HG02588 (cell line): ENCODE measurements around the gene FAM229A.
"Not testable (repeated sequence)": the region's sequence is repeated elsewhere in the genome, so short reads cannot be mapped to it uniquely, and the experiment has no call there.

Experiments used
- ATAC-seq: cut with Tn5 transposase; IDR thresholded peaks from one replicate; pipeline ENCODE4 v1.9.1; 2021; ENCODE audit warnings: mild to moderate bottlenecking, moderate library complexity; ENCODE audit not compliant: unreplicated experiment

FAM229A gene, protein sequence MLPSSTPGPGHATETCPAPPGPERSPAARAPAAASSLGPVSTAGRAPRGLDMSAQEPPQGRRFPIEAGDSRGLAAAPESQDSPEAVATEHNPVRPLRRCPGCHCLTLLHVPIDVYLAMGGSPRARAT

DNA sequence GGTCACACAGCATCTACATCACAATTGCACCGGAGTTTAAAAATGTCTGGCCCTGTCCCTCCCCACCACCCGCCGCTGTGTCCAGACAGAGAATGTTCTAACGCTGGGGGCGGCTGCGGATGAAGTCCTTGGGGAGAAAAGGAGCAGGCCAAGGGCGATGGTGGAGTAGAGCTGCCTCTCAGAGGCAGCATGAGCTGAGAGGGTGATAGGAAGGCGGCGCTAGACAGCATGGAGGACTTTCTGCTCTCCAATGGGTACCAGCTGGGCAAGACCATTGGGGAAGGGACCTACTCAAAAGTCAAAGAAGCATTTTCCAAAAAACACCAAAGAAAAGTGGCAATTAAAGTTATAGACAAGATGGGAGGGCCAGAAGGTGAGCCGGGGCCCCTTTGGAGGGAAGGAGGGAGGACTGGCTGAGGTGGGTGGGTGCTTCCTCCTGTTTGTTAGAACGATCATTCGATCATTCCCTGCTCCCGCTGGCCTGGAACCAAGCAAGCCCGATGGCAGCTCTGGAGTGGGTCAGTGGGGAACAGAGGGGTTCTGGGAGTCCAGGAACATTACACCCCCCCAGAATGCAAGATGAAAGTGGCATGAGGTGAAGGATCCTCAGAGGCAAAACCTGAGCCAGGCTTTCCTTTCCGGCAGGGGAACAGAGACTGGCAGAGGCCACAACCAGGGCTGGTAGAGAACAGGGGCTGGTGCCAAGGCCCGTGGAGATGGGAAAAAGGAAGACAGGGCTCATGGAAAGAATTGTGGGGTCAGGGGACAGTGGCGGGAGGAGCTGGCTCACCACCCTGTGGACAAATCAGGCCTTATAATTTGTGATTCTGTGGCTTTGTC, at the start of gene FAM229A, which contains the start of gene TSSK3:
FAM229A (minus strand) TSS at position 12 of the 840 bp plus-strand sequence. CDS start 394 bp downstream, outside the sequence.
TSSK3 (plus strand) TSS at position 66 of the 840 bp plus-strand sequence; CDS start at position 229, 163 bp downstream.
- ATAC-seq: no peak

DNA sequence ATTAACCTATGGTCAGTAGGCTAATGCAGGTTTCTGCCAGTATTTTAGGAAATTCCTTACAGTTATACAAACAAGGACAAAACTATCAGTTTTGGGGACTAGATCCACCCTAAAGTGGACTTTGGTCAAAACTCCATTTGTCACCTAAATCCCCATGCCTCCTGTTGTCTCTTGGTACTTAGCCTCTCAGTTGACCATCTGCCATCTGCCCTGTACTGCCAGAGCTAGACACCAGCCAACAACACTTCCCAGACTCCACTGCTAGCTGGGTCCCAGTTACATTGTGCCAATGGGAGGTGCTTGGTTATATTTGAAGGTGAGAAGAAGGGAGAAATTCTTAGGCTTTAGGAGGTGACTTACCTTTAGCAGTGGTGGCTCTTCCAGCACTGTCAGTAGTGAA, 49.0 kb upstream of the FAM229A start:
- ATAC-seq: no peak

DNA sequence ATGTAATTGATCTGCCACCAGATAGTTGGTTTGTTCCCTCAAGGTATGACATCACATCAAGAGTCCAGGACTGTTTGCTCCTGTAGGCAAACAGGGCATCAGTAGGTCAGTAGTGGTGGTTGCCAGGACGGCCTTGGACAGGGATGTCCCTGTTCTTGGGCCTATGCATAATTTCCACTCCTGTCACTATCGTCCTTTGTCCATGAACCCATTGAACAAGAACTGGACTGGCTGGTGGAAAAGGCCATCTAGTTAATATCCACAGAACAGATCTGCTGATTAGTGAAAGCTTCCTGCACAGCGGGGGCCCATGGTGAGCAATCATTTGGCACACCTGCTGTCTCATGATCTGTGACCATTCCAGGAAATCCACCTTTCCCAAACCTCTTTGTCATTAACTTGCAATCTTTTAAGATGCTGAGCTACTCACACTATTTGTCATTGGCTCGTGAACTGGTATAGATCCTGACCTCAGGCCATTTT, 44.4 kb upstream of the FAM229A start:
- no peak for ATAC-seq

DNA sequence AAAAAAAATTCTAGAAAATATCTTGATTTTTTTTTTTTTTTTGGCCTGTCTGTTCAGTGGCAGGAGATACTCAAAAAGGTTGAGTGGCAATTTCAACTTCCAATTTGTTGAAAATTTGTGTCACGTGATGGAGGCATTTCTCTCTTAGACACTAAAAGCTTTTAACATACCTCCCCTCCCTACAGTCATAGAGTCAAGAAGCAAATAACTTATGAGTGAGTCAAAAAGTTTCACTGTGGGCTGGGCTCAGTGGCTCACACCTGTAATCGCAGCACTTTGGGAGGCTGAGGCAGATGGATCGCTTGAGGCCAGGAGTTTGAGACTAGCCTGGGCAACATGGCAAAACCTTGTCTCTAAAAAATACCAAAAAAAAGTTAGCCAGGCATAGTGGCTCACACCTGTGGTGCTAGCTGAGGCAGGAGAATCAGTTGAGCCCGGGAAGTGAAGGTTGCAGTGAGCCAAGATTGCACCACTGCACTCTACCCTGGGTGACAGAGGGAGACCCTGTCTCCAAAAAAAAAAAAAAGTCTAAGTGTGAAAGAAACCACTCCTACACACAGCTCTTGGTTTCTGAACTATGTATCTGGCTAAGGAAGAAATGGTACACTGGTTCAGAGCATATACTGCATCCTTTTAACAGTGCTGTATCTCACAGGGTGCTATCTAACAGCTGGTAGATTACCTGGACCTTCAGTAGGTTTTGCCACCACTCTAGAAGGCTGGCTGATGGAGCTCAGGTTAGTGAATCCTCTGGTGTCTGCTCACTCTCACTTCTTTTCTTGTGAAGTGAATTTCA, 43.6 kb upstream of the FAM229A start:
- no peak for ATAC-seq

DNA sequence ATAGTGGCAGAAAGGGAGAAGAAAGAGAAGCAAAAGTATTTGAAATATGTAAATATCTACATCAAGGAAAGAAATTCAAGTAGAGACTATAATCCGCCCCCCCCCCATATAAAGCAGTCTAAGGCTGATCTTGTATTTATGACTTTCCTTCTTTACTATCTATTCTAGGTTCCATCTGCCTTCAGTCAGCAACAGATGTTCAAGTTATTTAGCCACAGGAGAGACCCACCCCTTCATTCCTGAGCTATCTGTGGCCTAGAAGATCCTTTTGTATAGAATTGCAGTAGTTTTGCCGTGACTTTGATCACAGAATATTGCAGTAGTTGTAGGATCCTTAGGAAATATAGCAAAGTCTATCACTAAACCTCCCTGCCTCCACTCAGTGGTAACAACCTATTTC, 42.7 kb upstream of the FAM229A start:
- ATAC-seq: no peak

DNA sequence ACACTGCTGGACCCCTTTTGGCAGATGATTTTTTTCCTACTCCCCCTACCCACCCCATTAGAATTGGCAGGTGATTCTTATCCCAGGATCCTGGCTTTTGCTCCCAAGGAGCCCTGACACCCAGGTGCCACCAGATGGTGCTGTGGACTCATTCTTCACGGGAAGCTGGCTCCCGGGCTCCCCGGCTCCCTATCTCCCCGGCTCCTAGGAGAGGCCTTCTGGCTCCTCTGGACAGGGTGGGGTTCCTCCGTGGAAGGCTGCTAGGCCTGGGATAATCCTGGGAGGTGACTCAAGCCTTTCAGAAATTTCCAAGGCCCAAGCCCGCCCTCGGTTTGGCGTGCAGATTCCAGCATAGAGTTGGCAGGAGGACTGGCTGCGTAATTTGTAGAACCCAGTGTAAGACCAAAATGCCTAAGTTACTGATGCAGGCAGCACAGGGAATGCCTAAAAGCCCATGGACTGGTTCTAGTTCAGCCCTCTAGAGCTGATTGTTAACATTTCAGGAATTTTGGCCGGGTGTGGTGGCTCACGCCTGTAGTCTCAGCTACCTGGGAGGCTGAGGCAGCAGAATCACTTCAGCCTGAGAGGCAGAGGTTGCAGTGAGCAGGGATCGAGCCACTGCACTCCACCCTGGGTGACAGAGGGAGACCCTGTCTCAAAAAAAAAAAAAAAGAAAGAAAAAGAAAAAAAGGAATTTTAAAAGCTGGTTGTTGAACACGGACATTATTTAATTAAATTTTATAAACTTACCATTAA, 38.8 kb upstream of the FAM229A start:
- ATAC-seq: no peak

DNA sequence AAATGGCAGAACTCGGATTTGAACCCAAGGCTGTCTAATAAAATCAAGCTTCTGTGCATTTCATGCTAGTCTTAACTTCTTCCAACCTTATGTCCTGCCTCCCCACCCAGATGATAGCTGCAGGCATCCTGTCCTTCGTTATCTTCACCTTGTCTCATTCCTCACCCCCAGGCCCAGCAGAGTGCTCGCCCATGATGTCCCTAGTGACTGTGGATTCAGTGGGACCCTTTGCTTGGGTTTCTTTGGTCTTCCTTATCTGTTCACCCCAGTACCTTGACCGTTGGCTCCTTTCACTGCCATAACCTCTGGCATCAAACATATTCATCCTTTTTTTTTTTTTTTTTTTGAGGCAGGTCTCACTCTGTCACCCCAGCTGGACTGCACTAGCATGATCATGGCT, 37.6 kb upstream of the FAM229A start:
- ATAC-seq: no peak

DNA sequence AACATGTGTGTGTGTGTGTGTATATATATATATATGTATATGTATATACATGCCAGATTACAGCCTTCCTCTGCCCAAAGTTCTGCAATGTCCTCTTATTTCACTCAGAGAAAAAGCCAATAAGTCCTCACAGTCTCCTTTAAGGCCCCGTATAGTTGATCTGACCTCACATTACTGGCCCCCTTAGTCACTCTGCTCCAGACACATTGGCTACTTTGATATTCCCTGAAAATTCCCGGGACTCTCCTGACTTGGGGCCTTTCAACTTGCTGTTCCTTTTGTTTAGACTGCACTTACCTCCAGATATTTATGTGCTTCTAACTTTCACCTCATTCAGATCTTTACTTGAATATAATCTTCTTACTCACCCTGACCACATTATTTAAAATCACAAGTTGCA, 36.1 kb upstream of the FAM229A start:
- ATAC-seq: no peak

DNA sequence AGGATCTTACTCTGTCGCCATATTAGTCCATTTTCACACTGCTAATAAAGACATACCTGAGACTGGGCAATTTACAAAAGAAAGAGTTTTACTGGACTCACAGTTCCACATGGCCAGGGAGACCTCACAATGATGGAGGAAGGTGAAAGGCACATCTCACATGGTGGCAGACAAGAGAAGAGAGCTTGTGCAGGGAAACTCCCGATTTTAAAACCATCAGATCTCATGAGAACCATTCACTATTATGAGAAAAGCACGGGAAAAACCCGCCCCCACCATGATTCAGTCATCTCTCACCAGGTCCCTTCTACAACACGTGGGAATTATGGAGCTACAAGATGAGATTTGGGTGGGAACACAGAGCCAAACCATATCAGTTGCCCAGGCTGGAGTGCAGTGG, 34.2 kb upstream of the FAM229A start:
- not testable (repeated sequence) for ATAC-seq

DNA sequence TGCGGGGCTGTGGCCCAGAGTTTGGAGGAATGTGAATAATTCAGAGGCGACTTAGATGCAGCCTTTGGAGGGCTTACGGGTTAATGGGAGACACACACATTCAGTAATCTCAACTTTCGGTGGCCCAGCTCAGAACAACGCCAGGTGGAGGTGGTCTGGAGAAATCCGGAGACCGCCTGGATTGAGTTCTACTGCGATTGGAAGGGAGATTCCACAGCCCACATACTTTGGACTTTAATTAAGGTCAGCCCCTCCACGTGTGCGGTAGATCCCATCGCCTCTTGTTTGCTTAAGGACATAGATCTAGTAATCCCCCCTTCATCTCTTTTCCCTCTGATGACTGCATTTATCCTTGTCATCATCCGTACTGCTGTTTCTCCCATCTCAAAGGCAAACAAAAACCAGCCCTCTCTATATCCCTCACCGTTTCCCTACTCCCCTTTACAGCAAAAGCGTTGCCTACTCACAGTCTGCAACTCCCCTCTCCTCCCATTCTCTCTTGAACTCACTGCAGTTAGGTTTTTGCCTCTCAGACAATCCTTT, 32.7 kb upstream of the FAM229A start:
- ATAC-seq: peak; percentile 2

DNA sequence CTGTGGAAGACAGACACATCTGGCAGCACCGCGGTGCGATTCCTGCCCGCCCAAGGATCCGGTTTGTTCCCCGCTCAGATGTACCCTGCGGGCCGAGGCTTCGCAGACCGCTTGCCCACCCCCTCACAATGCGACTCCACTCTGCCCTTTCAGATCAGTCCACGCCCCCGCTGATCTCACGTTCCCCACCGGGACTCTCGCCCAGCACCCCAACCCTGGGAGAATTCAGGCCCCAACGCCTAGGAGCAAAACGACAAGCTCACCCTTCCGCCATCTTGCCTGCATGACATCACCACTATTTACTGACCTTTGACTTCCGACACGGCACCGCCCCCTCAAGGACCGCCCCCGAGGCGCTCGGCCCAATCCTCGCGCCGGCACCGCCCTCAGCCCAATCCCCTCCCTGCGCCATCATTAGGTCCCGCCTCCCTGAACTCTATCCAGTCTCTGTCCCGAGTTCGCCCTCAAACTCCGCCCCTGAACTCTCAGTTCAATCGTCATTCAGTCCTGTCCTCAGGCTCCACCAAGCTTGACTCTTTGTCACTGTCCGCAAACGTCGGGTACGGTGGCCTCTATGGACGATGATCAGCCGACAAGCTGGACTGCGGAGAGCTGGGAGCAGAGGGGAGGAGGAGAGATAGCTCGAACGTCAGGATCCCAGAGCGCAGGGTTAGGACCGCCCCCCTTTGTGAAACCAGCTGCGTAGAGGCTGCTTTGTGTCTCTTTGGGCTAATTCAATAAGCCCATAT, 32.0 kb upstream of the FAM229A start, which contains the start of gene BSDC1:
BSDC1 (minus strand) TSS at position 301 of the 749 bp plus-strand sequence; CDS start at position 274, 27 bp downstream.
- ATAC-seq: peak; percentile 91

DNA sequence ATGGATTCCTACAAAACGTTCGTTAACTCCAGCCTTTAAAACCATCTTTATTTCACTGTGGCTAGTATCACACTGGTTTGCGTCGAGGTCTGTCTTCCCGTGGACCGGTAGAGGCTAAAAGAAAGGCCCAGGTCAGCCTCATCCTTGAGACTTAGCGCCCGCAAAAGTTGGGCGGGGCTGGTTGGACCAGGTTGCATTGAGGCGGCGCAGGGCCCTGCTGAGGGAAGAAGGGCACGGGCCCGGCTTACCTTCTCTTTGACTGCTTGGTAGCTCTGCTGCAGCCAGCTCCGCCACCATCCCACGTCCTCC, 31.5 kb upstream of the FAM229A start:
- ATAC-seq: peak; percentile 13

DNA sequence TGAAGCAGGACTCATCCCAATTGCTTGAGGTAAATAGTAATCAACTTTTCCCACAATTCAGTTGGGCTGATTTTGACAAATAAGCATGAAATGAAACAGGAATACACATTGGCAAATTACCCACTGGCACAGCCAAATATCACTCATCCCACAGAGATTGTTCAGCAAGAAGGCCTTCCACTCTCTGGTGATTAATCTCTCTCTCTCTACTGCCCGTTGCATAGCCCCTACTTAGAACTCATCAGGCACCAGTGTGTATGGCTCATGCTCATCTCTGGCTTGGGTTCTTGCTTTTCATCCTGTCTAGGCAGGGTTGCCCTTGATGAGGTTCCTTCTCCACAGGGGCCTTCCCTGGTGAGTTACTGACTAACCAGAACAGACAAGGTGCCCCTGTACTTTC, 30.9 kb upstream of the FAM229A start:
- ATAC-seq: no peak

DNA sequence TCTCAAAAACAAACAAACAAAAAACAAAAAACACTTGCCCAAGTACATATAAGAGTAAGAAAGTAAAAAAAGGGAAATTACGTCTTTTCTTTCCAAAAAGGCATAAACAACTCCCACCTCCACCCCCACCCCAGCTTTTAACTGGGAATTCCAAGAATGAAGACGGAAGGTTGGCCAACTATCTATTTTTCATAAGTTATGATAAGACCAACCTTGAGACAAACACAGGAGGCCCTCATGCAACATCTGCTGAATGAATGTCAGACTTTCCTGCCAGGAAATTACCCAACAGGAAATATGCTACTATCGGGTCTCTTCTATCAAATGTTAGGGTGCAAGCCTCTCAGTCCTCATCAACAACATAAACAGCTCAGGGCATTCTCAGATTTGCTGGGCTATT, 30.0 kb upstream of the FAM229A start:
- no peak for ATAC-seq

DNA sequence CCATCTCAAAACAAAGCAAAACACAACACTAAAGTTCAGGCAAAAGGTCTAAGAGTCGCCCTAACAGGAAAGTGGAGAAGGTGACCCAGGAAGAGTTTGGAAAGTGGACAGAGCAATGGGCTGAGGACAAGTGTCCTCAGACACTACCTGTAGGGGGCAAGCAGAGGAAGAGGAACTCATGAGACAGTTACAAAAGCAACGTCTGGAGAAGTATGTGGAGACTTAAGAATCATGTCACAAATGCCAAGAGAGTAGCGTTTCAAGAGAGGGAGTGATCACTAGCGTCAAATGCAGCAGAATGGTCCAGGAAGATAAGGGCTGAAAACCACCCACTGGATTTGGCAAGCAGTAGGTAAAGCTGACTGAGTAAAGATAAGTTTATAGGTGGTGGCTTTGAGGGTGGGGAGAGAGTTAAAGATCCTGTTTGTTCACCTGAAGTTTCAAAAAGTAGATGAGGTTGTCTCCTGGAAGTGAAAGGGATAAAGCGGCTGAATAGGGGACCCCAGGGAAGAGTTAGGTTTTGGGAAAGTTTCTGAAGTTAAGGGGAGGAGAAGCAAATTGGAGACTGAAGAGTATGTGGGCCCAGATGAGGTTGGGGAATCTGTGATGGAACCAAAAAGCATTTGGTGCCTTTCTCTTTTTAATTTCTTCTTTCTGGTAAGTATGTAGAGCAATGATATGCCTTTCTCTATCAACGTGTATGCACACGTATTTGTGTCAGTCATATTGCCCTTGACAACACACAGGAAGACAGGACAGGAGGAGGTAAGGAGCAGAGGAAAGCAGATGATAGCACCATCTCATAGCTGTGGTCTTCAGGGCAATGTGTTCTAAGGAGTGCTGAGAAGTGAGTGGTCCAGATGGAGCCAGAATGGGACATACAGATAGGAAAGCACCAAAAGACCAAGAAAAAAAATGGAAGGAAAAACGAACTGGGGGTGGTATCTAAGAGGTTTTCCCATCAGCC, 28.9 kb upstream of the FAM229A start:
- no peak for ATAC-seq

DNA sequence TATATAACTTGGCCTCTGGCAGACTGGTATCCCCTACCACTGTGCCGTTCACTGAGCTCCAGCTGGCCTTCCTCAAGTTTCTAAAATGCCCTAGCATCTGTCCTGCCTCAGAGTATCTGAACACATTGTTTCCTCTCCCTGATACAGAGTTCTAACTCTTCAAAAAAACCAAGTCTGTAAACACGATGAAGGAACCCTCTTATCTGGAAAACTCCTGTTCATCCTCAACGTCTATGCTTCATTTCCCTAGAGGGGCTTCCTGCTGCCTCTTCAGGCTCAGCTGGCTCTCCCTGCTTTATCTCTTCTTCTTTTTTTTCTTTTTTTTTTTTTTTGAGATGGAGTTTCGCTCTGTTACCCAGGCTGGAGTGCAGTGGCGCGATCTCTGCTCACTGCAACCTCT, 26.4 kb upstream of the FAM229A start:
- ATAC-seq: no peak

DNA sequence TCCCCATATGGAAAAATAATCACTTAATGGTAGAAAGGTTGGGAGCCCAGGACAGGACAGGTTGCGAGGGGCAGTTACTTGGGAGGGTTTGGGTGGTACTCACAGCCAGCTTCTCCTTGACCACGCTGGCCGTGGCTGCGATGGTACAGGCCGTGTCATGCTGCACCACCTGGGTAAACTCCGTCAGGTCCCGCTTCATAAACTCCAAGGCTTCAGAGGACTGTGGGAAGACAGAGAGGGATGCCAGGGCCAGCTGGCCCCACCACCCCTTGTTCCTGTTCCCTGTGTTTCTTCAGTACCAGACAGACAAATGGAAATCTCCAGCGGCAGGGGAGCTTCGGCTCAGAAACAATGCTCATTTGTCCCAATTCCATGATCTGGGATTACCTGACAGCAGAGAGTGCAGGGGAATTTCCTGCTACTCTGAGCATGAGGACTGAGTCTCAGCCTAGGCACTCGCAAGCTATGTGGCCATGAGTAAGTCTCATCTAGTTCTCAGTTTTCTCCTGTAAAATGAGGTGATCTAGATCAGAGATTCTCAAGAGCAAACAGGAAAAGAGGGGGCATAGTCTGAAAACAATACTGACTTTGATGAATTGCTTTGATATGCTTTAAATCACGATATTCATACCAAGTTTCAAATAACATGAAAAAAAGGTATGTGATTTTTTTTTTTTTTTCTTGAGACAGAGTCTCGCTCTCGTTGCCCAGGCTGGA, 24.5 kb upstream of the FAM229A start:
- ATAC-seq: no peak

DNA sequence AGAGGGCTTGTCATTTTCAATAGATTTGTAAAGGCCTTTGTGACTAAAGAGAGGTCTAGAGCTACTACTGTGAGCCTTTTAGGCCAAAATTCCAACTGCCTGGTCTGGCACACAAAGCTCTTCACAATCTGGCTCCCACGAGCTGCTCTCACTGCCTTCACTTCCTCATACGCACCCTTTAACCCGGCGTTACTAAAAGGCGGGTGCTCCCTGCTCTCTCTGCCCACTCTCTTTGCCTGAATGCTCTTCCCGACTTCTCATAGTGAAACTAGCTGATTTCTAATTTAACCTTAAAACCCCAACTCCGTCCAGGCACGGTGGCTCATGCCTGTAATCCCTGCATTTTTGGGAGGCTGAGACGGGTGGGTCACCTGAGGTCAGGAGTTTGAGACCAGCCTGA, 17.8 kb upstream of the FAM229A start:
- ATAC-seq: no peak
